Liver (tissue), 9 donors: ENCODE measurements around the gene NR5A1. TPM values are rescaled to one million over a fixed set of nuclear protein-coding genes. Genes with fewer than 3 reads are reported as not detected.

Experiments used
- DNase-seq: peaks from one replicate; pipeline ENCODE4 v3.0.0-alpha.2; 2017; ENCODE audit warnings: low spot score
- H3K27ac ChIP-seq, 2 donors: one replicate each; pipeline ENCODE4 v1.7.0; 2013; ENCODE audit warnings: inconsistent platforms in 2 of 2, low read length in 2 of 2, control low read depth in 1 of 2, low read depth in 1 of 2, mild to moderate bottlenecking in 1 of 2
- H3K27me3 ChIP-seq, 4 donors: one replicate each; pipeline versions ENCODE4 v1.6.1 to v1.7.0; 2013; ENCODE audit warnings: low read length in 3 of 4, inconsistent platforms in 1 of 4, mild to moderate bottlenecking in 1 of 4, moderate library complexity in 1 of 4; ENCODE audit not compliant: control insufficient read depth in 4 of 4, insufficient read depth in 4 of 4
- H3K36me3 ChIP-seq, 4 donors: one replicate each; pipeline versions ENCODE4 v1.6.1 to v1.7.0; 2013; ENCODE audit warnings: low read length in 3 of 4, mild to moderate bottlenecking in 3 of 4, low read depth in 1 of 4, moderate library complexity in 1 of 4; ENCODE audit not compliant: control insufficient read depth in 4 of 4, insufficient read depth in 3 of 4
- H3K4me1 ChIP-seq, 4 donors: one replicate each; pipeline versions ENCODE4 v1.6.1 to v1.7.0; 2013; ENCODE audit warnings: low read length in 3 of 4, mild to moderate bottlenecking in 3 of 4, moderate library complexity in 1 of 4; ENCODE audit not compliant: control insufficient read depth in 4 of 4, insufficient read depth in 4 of 4
- H3K4me3 ChIP-seq, 3 donors: one replicate each; pipeline versions ENCODE4 v1.6.1 to v1.7.0; 2013; ENCODE audit warnings: low read length in 3 of 3, control low read depth in 1 of 3, low read depth in 1 of 3, mild to moderate bottlenecking in 1 of 3
- H3K9ac ChIP-seq, 2 donors: one replicate each; pipeline ENCODE4 v1.7.0; 2013; ENCODE audit warnings: low read length in 2 of 2, mild to moderate bottlenecking in 2 of 2, moderate library complexity in 2 of 2, control low read depth in 1 of 2, low read depth in 1 of 2
- H3K9me3 ChIP-seq, 4 donors: one replicate each; pipeline versions ENCODE4 v1.6.1 to v1.7.0; 2013; ENCODE audit warnings: low read length in 3 of 4; ENCODE audit not compliant: control insufficient read depth in 4 of 4
- ATF3 ChIP-seq: IDR thresholded peaks from 2 replicates; pipeline ENCODE4 v1.6.1; 2016; ENCODE audit warnings: antibody characterized with exemption
- CTCF ChIP-seq: fragments of 150-350 bp; IDR thresholded peaks from 2 replicates; pipeline ENCODE4 v1.5.1; 2017; ENCODE audit warnings: improper control_type of control experiment, low read depth, low read length; ENCODE audit not compliant: missing input control
- EGR1 ChIP-seq, 2 donors: IDR thresholded peaks; 2 replicates each; pipeline ENCODE4 v1.6.1; 2016 to 2018; ENCODE audit warnings: antibody characterized with exemption in 2 of 2, low read depth in 2 of 2
- FOXA1 ChIP-seq: IDR thresholded peaks from 2 replicates; pipeline ENCODE4 v1.6.1; 2016; ENCODE audit warnings: antibody characterized with exemption
- FOXA2 ChIP-seq: IDR thresholded peaks from 2 replicates; pipeline ENCODE4 v1.6.1; 2016; ENCODE audit warnings: antibody characterized with exemption
- GABPA ChIP-seq, 2 donors: IDR thresholded peaks in 1 of 2; conservative IDR thresholded peaks in 1 of 2; 2 replicates each; pipeline ENCODE4 v1.6.1; 2016; ENCODE audit warnings: antibody characterized with exemption in 2 of 2, mild to moderate bottlenecking in 1 of 2, moderate library complexity in 1 of 2
- HNF4A ChIP-seq, 2 donors: conservative IDR thresholded peaks; 2 replicates each; pipeline ENCODE4 v1.6.1; 2016; ENCODE audit warnings: antibody characterized with exemption in 2 of 2, mild to moderate bottlenecking in 2 of 2
- HNF4G ChIP-seq: IDR thresholded peaks from 2 replicates; pipeline ENCODE4 v1.6.1; 2016; ENCODE audit warnings: antibody characterized with exemption
- JUND ChIP-seq, 2 donors: IDR thresholded peaks; 2 replicates each; pipeline ENCODE4 v1.6.1; 2016; ENCODE audit warnings: antibody characterized with exemption in 2 of 2
- MAX ChIP-seq: IDR thresholded peaks from 2 replicates; pipeline ENCODE4 v1.6.1; 2016; ENCODE audit warnings: antibody characterized with exemption
- NR2F2 ChIP-seq: IDR thresholded peaks from 2 replicates; pipeline ENCODE4 v1.6.1; 2016; ENCODE audit warnings: antibody characterized with exemption
- RAD21 ChIP-seq, 2 donors: IDR thresholded peaks; 2 replicates each; pipeline ENCODE4 v1.6.1; 2016; ENCODE audit warnings: antibody characterized with exemption in 2 of 2, mild to moderate bottlenecking in 2 of 2
- REST ChIP-seq: IDR thresholded peaks from 2 replicates; pipeline ENCODE4 v1.6.1; 2016; ENCODE audit warnings: antibody characterized with exemption, mild to moderate bottlenecking
- RXRA ChIP-seq, 2 donors: IDR thresholded peaks; 2 replicates each; pipeline ENCODE4 v1.6.1; 2017 to 2018; ENCODE audit warnings: antibody characterized with exemption in 2 of 2, mild to moderate bottlenecking in 1 of 2
- SP1 ChIP-seq: IDR thresholded peaks from 2 replicates; pipeline ENCODE4 v1.6.1; 2018; ENCODE audit warnings: antibody characterized with exemption, mild to moderate bottlenecking
- TAF1 ChIP-seq: conservative IDR thresholded peaks from 2 replicates; pipeline ENCODE4 v1.6.1; 2016; ENCODE audit warnings: antibody characterized with exemption, mild to moderate bottlenecking
- YY1 ChIP-seq: IDR thresholded peaks from 2 replicates; pipeline ENCODE4 v1.6.1; 2016; ENCODE audit warnings: antibody characterized with exemption, mild to moderate bottlenecking
- ZBTB33 ChIP-seq: IDR thresholded peaks from 2 replicates; pipeline ENCODE4 v1.6.1; 2016; ENCODE audit warnings: antibody characterized with exemption
- WGBS: extraction: QIAGEN DNeasy Blood & Tissue Kit; methylation state at CpG from one replicate; pipeline ENCODE4 v1.1.7; 2013; 5-methylcytosine and 5-hydroxymethylcytosine counted together
- polyA plus RNA-seq, 2 donors: library from polyadenylated mRNA; stranded (reverse) in 1 of 2; unstranded in 1 of 2; fragments of 200-250 nt in 1 of 2; fragments of >200 nt in 1 of 2; fragmentation: Nextera tagmentation in 1 of 2; extraction: Ambion mirVana in 1 of 2; gene quantifications; one replicate each; pipeline versions ENCODE4 v1.2.1 to v1.2.3, GENCODE V29; 2013 to 2015
- total RNA-seq, 2 donors: library from RNA; depleted of rRNA; stranded (reverse); fragments of >200 nt; gene quantifications; one replicate each; pipeline ENCODE4 v1.2.3, GENCODE V29; 2014
- donor health status: healthy.
- donor health status: healthy.
- donor health status: healthy.
- donor health status: healthy.
- donor health status: healthy.

NR5A1 gene
- total and polyA plus RNA-seq, 4 donors, result not detected

- H3K27ac ChIP-seq, result no peak overlapping the region
- no peaks in the 10 kb centered on the region for H3K9me3 ChIP-seq
- no peak overlapping the region for H3K4me3 ChIP-seq
- WGBS, result 91% methylated on average over 13 of the region's 13 CpGs
- no peak for TF ChIP-seq EGR1 (IDR thresholded peaks at IDR 0.05; ENCODE audit: low read depth in 2 of 2)
- TF ChIP-seq RAD21 (IDR thresholded peaks at IDR 0.05), result no peak
- TF ChIP-seq ATF3, result no peak
- no peak for TF ChIP-seq YY1
- no peak for TF ChIP-seq TAF1
- no peak for TF ChIP-seq HNF4G
- TF ChIP-seq CTCF, result no peak
- no peak for TF ChIP-seq REST
- TF ChIP-seq GABPA (IDR thresholded peaks at IDR 0.05 in 1 of 2, conservative IDR thresholded peaks at IDR 0.05 in 1 of 2), result no peak
- no peak for TF ChIP-seq RXRA (IDR thresholded peaks at IDR 0.05)
- TF ChIP-seq FOXA1, result no peak
- no peak for TF ChIP-seq ZBTB33
- no peak for TF ChIP-seq SP1
- no peak for TF ChIP-seq NR2F2
- no peak for TF ChIP-seq HNF4A (conservative IDR thresholded peaks at IDR 0.05)
- no peak for TF ChIP-seq JUND (IDR thresholded peaks at IDR 0.05)
- no peak for TF ChIP-seq FOXA2
- TF ChIP-seq MAX, result no peak
- no peaks in the 10 kb centered on the region for H3K4me1 ChIP-seq
- no peaks in the 10 kb centered on the region for H3K36me3 ChIP-seq
- H3K9ac ChIP-seq, result no peak overlapping the region
- no peaks in the 10 kb centered on the region for H3K27me3 ChIP-seq
- no peak for DNase-seq
Measured at GRCh38 chr9:124470306-124470705, 36.9 kb downstream of the NR5A1 start.
